ENCODE data around the gene SAPCD2.

SAPCD2 gene

DNA sequence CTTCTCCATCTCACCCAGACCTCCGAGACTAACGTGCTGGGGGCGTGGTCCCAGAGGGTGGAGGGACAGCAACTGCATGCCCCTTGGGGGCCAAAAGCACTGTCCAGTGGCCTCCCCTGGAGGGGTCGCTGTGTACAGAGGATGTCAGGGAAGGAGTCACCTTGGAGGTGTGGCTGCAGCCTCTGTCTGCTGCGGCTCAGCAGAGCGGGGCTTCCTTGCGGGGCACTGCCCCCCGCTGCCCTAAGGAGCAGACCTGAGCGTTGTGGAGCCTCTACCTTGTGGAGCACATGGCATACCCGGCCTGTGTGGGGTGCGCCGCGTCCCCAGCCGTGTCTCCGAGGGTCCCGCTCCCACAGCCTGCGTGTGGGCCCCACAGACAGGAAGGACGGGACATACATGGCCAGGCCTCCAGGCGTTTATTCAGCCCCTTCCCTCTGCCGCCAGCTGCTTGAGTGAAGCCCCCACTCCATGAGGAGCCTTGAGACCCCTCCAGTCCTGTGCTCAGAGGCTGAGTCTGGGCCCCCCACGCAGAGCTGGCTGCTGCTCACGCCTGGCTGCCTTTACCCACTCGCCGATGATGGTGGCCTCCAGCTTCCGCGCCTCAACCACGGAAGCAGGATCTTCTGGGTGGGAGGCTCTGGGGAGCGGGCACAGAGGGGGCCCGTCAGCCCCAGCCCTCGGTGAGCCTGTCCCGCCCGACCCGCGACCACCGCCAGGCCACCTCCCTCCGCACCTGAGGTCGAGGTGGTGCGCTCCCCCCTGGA lies 40.0 kb upstream of the SAPCD2 start:
- Histone ChIP-seq H3K4me2 (ENCODE audit: low read depth, low read length) (no peak overlapping the region), H3K4me3 (ENCODE audit: low read length) (no peak overlapping the region), H3K9me3 (replicated peaks; ENCODE audit: insufficient read depth, low read length) (no peaks in the 10 kb centered on the region), H3K36me3 (replicated peaks; ENCODE audit: insufficient read depth, low read length) (no peaks in the 10 kb centered on the region), H3K27me3 (replicated peaks; ENCODE audit: insufficient read depth, low read length) (no peaks in the 10 kb centered on the region), H3K9ac (ENCODE audit: low read length) (no peak overlapping the region), H3F3A (ENCODE audit: insufficient read depth, low read length) (no peaks in the 10 kb centered on the region), H4K20me1 (ENCODE audit: insufficient read depth, low read length) (no peaks in the 10 kb centered on the region), H3K4me1 (ENCODE audit: low read length) (no peaks in the 10 kb centered on the region), H3K9me2 (replicated peaks; ENCODE audit: insufficient read depth, low read length) (no peaks in the 10 kb centered on the region), H2AFZ (ENCODE audit: low read length) (no peak overlapping the region), H3K27ac (ENCODE audit: low read length) (no peak overlapping the region), H3K79me2 (ENCODE audit: low read length) (no peaks in the 10 kb centered on the region)
- TF ChIP-seq EZH2 (optimal IDR thresholded peaks at IDR 0.05; ENCODE audit: low read depth, low read length) (no peak), CTCF (IDR thresholded peaks at IDR 0.05; ENCODE audit: low read length) (no peak), EZH2phosphoT487 (IDR thresholded peaks at IDR 0.05; ENCODE audit: low read length) (no peak)
- DNase-seq, result no peak

DNA sequence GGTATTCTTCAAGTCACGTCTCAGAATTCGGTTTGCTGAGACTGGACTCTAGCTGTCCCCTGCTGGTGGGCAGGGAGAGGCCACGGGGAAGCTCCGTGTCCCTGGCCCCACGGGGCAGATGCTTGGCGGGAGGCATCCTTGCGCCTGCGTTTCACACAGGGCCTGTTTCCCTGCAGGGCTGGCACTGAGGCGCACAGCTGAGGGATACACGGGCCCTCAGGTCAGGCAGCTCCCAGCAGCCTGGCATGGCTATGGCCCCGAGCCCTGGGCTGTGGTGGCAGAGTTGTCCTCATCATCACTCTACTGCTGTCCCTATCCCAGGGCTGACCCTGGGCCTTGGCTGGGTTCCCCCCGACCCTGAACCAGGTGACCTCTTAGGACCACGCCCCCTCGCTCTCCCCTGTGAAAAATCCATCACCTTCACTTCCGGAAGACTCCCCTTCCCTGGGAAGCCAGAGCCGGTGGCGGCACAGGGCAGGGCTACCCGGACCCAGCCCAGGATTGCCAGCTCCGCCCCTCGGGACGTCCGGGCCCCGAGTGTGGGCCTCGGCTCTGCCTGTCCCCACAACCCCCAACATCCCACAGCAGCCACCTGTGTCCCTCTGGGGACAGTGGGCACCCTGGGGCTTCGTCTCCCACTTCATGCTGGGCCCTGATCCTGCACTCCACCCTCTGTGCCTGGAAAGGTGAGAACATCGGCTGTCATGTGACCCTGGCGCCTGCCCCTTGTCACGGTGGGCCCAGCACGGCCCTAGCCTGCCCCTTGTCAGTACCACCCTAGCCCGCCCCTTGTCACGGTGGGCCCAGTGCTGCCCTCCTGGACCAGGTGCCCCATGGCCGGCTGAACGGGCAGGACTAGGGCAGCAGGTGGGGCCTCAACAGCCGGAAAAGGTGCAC lies 39.1 kb upstream of the SAPCD2 start:
- TF ChIP-seq EZH2phosphoT487 (IDR thresholded peaks at IDR 0.05; ENCODE audit: low read length), result no peak
- TF ChIP-seq EZH2 (optimal IDR thresholded peaks at IDR 0.05; ENCODE audit: low read depth, low read length), result no peak
- TF ChIP-seq CTCF (IDR thresholded peaks at IDR 0.05; ENCODE audit: low read length), result no peak
- no peaks in the 10 kb centered on the region for H3K36me3 ChIP-seq (replicated peaks; ENCODE audit: insufficient read depth, low read length)

GRCh38 chr9:137108608-137109249 lies 38.4 kb upstream of the SAPCD2 start:
- Histone ChIP-seq H3K27me3 (replicated peaks; ENCODE audit: insufficient read depth, low read length) (no peaks in the 10 kb centered on the region), H3K4me3 (ENCODE audit: low read length) (no peak overlapping the region), H3K9ac (ENCODE audit: low read length) (no peak overlapping the region), H3K27ac (ENCODE audit: low read length) (no peak overlapping the region), H4K20me1 (ENCODE audit: insufficient read depth, low read length) (no peaks in the 10 kb centered on the region), H3F3A (ENCODE audit: insufficient read depth, low read length) (no peaks in the 10 kb centered on the region), H3K4me1 (ENCODE audit: low read length) (no peaks in the 10 kb centered on the region), H3K79me2 (ENCODE audit: low read length) (no peaks in the 10 kb centered on the region), H3K9me3 (replicated peaks; ENCODE audit: insufficient read depth, low read length) (no peaks in the 10 kb centered on the region), H3K4me2 (ENCODE audit: low read depth, low read length) (no peak overlapping the region), H2AFZ (ENCODE audit: low read length) (no peak overlapping the region), H3K9me2 (replicated peaks; ENCODE audit: insufficient read depth, low read length) (no peaks in the 10 kb centered on the region), H3K36me3 (replicated peaks; ENCODE audit: insufficient read depth, low read length) (no peaks in the 10 kb centered on the region; the same call in 1 of the 2 replicates)
- no peak for DNase-seq
- TF ChIP-seq EZH2 (optimal IDR thresholded peaks at IDR 0.05; ENCODE audit: low read depth, low read length), result no peak
- no peak for TF ChIP-seq EZH2phosphoT487 (IDR thresholded peaks at IDR 0.05; ENCODE audit: low read length)
- no peak for TF ChIP-seq CTCF (IDR thresholded peaks at IDR 0.05; ENCODE audit: low read length)

More for the DNA sequence above, 39.1 kb upstream of the SAPCD2 start:
- Histone ChIP-seq H3K27ac (ENCODE audit: low read length) (no peak overlapping the region), H2AFZ (ENCODE audit: low read length) (no peak overlapping the region), H3K9me2 (replicated peaks; ENCODE audit: insufficient read depth, low read length) (no peaks in the 10 kb centered on the region), H3K79me2 (ENCODE audit: low read length) (no peaks in the 10 kb centered on the region), H3K9me3 (replicated peaks; ENCODE audit: insufficient read depth, low read length) (no peaks in the 10 kb centered on the region), H3K27me3 (replicated peaks; ENCODE audit: insufficient read depth, low read length) (no peaks in the 10 kb centered on the region), H3K9ac (ENCODE audit: low read length) (no peak overlapping the region), H3F3A (ENCODE audit: insufficient read depth, low read length) (no peaks in the 10 kb centered on the region), H3K4me2 (ENCODE audit: low read depth, low read length) (no peak overlapping the region), H3K4me1 (ENCODE audit: low read length) (no peaks in the 10 kb centered on the region), H4K20me1 (ENCODE audit: insufficient read depth, low read length) (no peaks in the 10 kb centered on the region), H3K4me3 (ENCODE audit: low read length) (no peak overlapping the region)
- DNase-seq, result no peak

Measured in MM.1S (cell line).